Fibroblast of lung (primary cell): ENCODE results near the gene DOK3. TPM values are rescaled to one million over a fixed set of nuclear protein-coding genes. Genes with fewer than 3 reads are reported as not detected.

Experiments
- DNase-seq, 2 donors: peaks; one replicate each; pipeline versions ENCODE4 v3.0.0 to v3.0.0-alpha.2; 2010; ENCODE audit warnings: low read depth in 2 of 2
- H2AFZ ChIP-seq: 2 replicates; pipeline ENCODE4 v1.5.1; 2012; ENCODE audit warnings: low read length, control low read depth, inconsistent platforms
- H3K27ac ChIP-seq: 2 replicates; pipeline ENCODE4 v1.5.1; 2011; ENCODE audit warnings: low read length, control low read depth; ENCODE audit not compliant: insufficient read depth
- H3K27me3 ChIP-seq: 2 replicates; pipeline ENCODE4 v1.5.1; 2011; ENCODE audit warnings: mild to moderate bottlenecking, low read length; ENCODE audit not compliant: control insufficient read depth, insufficient read depth
- H3K36me3 ChIP-seq: 2 replicates; pipeline ENCODE4 v1.5.1; 2011; ENCODE audit warnings: low read length; ENCODE audit not compliant: control insufficient read depth, insufficient read depth
- H3K4me1 ChIP-seq: 2 replicates; pipeline ENCODE4 v1.5.1; 2011; ENCODE audit warnings: low read length; ENCODE audit not compliant: control insufficient read depth, insufficient read depth; ENCODE audit errors: extremely low read depth
- H3K4me2 ChIP-seq: 2 replicates; pipeline ENCODE4 v1.5.1; 2011; ENCODE audit warnings: low read length, control low read depth; ENCODE audit not compliant: insufficient read depth; ENCODE audit errors: extremely low read depth
- H3K4me3 ChIP-seq, 4 experiments: fragments of 200-600 bp in 1 of 4; sonication (generic) in 1 of 4; replicated peaks in 1 of 4; 2 replicates each; pipeline ENCODE4 v1.5.1; 2011 to 2016; ENCODE audit warnings: low read length in 4 of 4, low read depth in 3 of 4, mild to moderate bottlenecking in 3 of 4, control low read depth in 2 of 4, inconsistent platforms in 1 of 4, mixed read lengths in 1 of 4; ENCODE audit not compliant: insufficient read depth in 1 of 4; ENCODE audit errors: control extremely low read depth in 1 of 4
- H3K79me2 ChIP-seq: 2 replicates; pipeline ENCODE4 v1.5.1; 2012; ENCODE audit warnings: mild to moderate bottlenecking, low read length, inconsistent platforms; ENCODE audit not compliant: control insufficient read depth, insufficient read depth
- H3K9ac ChIP-seq: 2 replicates; pipeline ENCODE4 v1.5.1; 2011; ENCODE audit warnings: mild to moderate bottlenecking, low read length, control low read depth; ENCODE audit not compliant: insufficient read depth
- H3K9me3 ChIP-seq: 2 replicates; pipeline ENCODE4 v1.5.1; 2012; ENCODE audit warnings: low read depth, low read length; ENCODE audit not compliant: control insufficient read depth, insufficient read depth
- H4K20me1 ChIP-seq: 2 replicates; pipeline ENCODE4 v1.5.1; 2011; ENCODE audit warnings: low read length; ENCODE audit not compliant: control insufficient read depth, insufficient read depth; ENCODE audit errors: extremely low read depth
- EZH2 ChIP-seq: IDR thresholded peaks from 2 replicates; pipeline ENCODE4 v1.5.1; 2012; ENCODE audit warnings: low read length, control low read depth, mild to moderate bottlenecking; ENCODE audit errors: missing control alignments
- polyA plus RNA-seq, 2 donors: library from polyadenylated mRNA; depleted of rRNA in 1 of 2; stranded (reverse) in 1 of 2; unstranded in 1 of 2; fragments of >200 nt; gene quantifications; 2 replicates each; pipeline ENCODE4 v1.2.1, GENCODE V29; 2011 to 2012; ENCODE audit warnings: missing spikeins in 1 of 2
- total RNA-seq: library from RNA; depleted of rRNA; stranded (reverse); fragments of >200 nt; gene quantifications from 2 replicates; pipeline ENCODE4 v1.2.1, GENCODE V29; 2014
- TF ChIP-seq, protein P1 (sequence below), 2 donors: IDR thresholded peaks in 1 of 2; conservative IDR thresholded peaks in 1 of 2; 1 replicate in 1 of 2; 2 replicates in 1 of 2; pipeline ENCODE4 v1.5.1; 2011 to 2012; ENCODE audit warnings: low read length in 2 of 2, control low read depth in 1 of 2, inconsistent platforms in 1 of 2, low read depth in 1 of 2, mild to moderate bottlenecking in 1 of 2

Gene DOK3
- total and polyA plus RNA-seq, 2 donors (not counting 1 experiment from before 2014, with no cell fraction given): 0.99 to 1.5 TPM

- Histone ChIP-seq H3K27ac (peak overlapping the region; percentile 25), H4K20me1 (no peaks in the 10 kb centered on the region), H3K4me3 (no peak overlapping the region), H3K4me1 (peaks cover 33% of the 10 kb centered on the region), H3K79me2 (peaks cover 54% of the 10 kb centered on the region), H2AFZ (no peak overlapping the region), H3K4me2 (no peak overlapping the region), H3K9ac (no peak overlapping the region), H3K27me3 (no peaks in the 10 kb centered on the region), H3K9me3 (no peaks in the 10 kb centered on the region), H3K36me3 (peaks cover 18% of the 10 kb centered on the region)
- DNase-seq: peak in 1 of 2 donors; percentile 81
- TF ChIP-seq EZH2: no peak
- TF ChIP-seq, protein P1, sequence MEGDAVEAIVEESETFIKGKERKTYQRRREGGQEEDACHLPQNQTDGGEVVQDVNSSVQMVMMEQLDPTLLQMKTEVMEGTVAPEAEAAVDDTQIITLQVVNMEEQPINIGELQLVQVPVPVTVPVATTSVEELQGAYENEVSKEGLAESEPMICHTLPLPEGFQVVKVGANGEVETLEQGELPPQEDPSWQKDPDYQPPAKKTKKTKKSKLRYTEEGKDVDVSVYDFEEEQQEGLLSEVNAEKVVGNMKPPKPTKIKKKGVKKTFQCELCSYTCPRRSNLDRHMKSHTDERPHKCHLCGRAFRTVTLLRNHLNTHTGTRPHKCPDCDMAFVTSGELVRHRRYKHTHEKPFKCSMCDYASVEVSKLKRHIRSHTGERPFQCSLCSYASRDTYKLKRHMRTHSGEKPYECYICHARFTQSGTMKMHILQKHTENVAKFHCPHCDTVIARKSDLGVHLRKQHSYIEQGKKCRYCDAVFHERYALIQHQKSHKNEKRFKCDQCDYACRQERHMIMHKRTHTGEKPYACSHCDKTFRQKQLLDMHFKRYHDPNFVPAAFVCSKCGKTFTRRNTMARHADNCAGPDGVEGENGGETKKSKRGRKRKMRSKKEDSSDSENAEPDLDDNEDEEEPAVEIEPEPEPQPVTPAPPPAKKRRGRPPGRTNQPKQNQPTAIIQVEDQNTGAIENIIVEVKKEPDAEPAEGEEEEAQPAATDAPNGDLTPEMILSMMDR (conservative IDR thresholded peaks at IDR 0.05 in 1 of 2, IDR thresholded peaks at IDR 0.05 in 1 of 2; ENCODE audit: low read depth in 1 of 2, low read length in 2 of 2): no peak
Measured at GRCh38 chr5:177539411-177539810, 29.8 kb upstream of the DOK3 start.

- no peak for TF ChIP-seq EZH2
- TF ChIP-seq, protein P1 (conservative IDR thresholded peaks at IDR 0.05 in 1 of 2, IDR thresholded peaks at IDR 0.05 in 1 of 2; ENCODE audit: low read depth in 1 of 2, low read length in 2 of 2): no peak
- Histone ChIP-seq H3K9ac (no peak overlapping the region), H3K9me3 (no peaks in the 10 kb centered on the region), H3K4me2 (no peak overlapping the region), H2AFZ (no peak overlapping the region), H3K27ac (no peak overlapping the region), H3K27me3 (no peaks in the 10 kb centered on the region), H4K20me1 (no peaks in the 10 kb centered on the region), H3K4me1 (peaks cover 31% of the 10 kb centered on the region), H3K36me3 (peaks cover 18% of the 10 kb centered on the region), H3K79me2 (peaks cover 50% of the 10 kb centered on the region), H3K4me3 (no peak overlapping the region)
- DNase-seq: no peak
Measured at GRCh38 chr5:177538876-177539275, 29.2 kb upstream of the DOK3 start.

- Histone ChIP-seq H3K9ac (peak overlapping the region; percentile 4), H3K4me1 (peaks cover 28% of the 10 kb centered on the region), H3K27ac (peak overlapping the region; percentile 74), H2AFZ (no peak overlapping the region), H3K4me2 (peak overlapping the region; percentile 52), H3K9me3 (no peaks in the 10 kb centered on the region), H4K20me1 (no peaks in the 10 kb centered on the region), H3K79me2 (peaks cover 43% of the 10 kb centered on the region), H3K27me3 (no peaks in the 10 kb centered on the region), H3K4me3 (no peak overlapping the region), H3K36me3 (peaks cover 23% of the 10 kb centered on the region)
- peak; percentile 29 to 85 for DNase-seq
- TF ChIP-seq, protein P1 (conservative IDR thresholded peaks at IDR 0.05 in 1 of 2, IDR thresholded peaks at IDR 0.05 in 1 of 2; ENCODE audit: low read depth in 1 of 2, low read length in 2 of 2): no peak
- no peak for TF ChIP-seq EZH2
Measured at GRCh38 chr5:177537389-177538361, 28.0 kb upstream of the DOK3 start.
